A549 (cell line): ENCODE data around the gene UNC13B. TPM values are rescaled to one million over a fixed set of nuclear protein-coding genes. Genes with fewer than 3 reads are reported as not detected.

ENCODE experiments used
- ATAC-seq, 2 experiments: fragments of 200-7000 bp in 1 of 2; fragments of >200 bp in 1 of 2; cut with Nextera tagmentation in 1 of 2; cut with Tn5 transposase in 1 of 2; 3 replicates each; pipeline versions ENCODE4 v1.8.0 to v1.9.1; 2018 to 2020; ENCODE audit warnings: mild to moderate bottlenecking in 1 of 2, moderate library complexity in 1 of 2
- CTCF ChIA-PET: fragments of 300-600 bp; sonication (Branson Sonifier 250); formaldehyde crosslinking; extraction: SDS; loops from one replicate; lab custom pipeline; 2021; ENCODE audit warnings: antibody characterized with exemption, inconsistent platforms; lab: Yijun Ruan, JAX
- POLR2A ChIA-PET: fragments of 350-600 bp; formaldehyde crosslinking; extraction: SDS; loops from one replicate; lab custom pipeline; 2021; ENCODE audit warnings: antibody characterized with exemption, inconsistent platforms; lab: Yijun Ruan, JAX
- DNase-seq, 2 experiments: peaks; one replicate each; pipeline versions ENCODE4 v3.0.0 to v3.0.0-alpha.2; 2011 to 2016; ENCODE audit warnings: low read depth in 1 of 2, low spot score in 1 of 2
- FAIRE-seq: peaks from 2 replicates; lab custom pipeline; 2011; peaks lifted over from hg19 to GRCh38; lab: Jason Lieb, UNC
- H3K27ac ChIP-seq, 2 experiments: fragments of >200 bp; sonication (Bioruptor Twin); formaldehyde crosslinking; 3 replicates each; pipeline ENCODE4 v1.5.1; 2016 to 2017
- H3K4me1 ChIP-seq: fragments of >200 bp; sonication (Bioruptor Twin); formaldehyde crosslinking; 3 replicates; pipeline ENCODE4 v1.6.1; 2016
- H3K4me2 ChIP-seq: fragments of >200 bp; sonication (Bioruptor Twin); formaldehyde crosslinking; 3 replicates; pipeline ENCODE4 v1.6.1; 2016
- H3K4me3 ChIP-seq: fragments of >200 bp; sonication (Bioruptor Twin); formaldehyde crosslinking; 3 replicates; pipeline ENCODE4 v1.5.1; 2016
- H3K9me3 ChIP-seq: fragments of >200 bp; sonication (Bioruptor Twin); formaldehyde crosslinking; 3 replicates; pipeline ENCODE4 v1.6.1; 2016
- CHD2 ChIP-seq: fragments of 150-350 bp; IDR thresholded peaks from 2 replicates; pipeline ENCODE4 v1.6.1; 2014; ENCODE audit warnings: low read length; ENCODE audit not compliant: partially characterized antibody
- CTCF ChIP-seq: fragments of >200 bp; sonication (Bioruptor Twin); formaldehyde crosslinking; IDR thresholded peaks from 3 replicates; pipeline ENCODE4 v1.5.1; 2016
- ELK1 ChIP-seq: fragments of 150-350 bp; IDR thresholded peaks from 2 replicates; pipeline ENCODE4 v1.6.1; 2014; ENCODE audit warnings: low read depth, mild to moderate bottlenecking, low read length
- GATA3 ChIP-seq: IDR thresholded peaks from 2 replicates; pipeline ENCODE4 v1.6.1; 2012; ENCODE audit warnings: borderline replicate concordance
- HDAC2 ChIP-seq: fragments of 200-600 bp; sonication (generic); IDR thresholded peaks from 2 replicates; pipeline ENCODE4 v1.6.1; 2016
- HMGXB4 ChIP-seq: fragments of 250-450 bp; sonication (Bioruptor Pico); IDR thresholded peaks from 2 replicates; pipeline ENCODE4 v1.5.0; 2021; ENCODE audit warnings: mild to moderate bottlenecking, moderate library complexity, borderline replicate concordance
- JUN ChIP-seq, 2 experiments: fragments of >200 bp; sonication (Bioruptor Twin); formaldehyde crosslinking; IDR thresholded peaks; 2 replicates in 1 of 2; 3 replicates in 1 of 2; pipeline ENCODE4 v1.6.1; 2016 to 2017
- MAZ ChIP-seq: fragments of 150-350 bp; IDR thresholded peaks from 2 replicates; pipeline ENCODE4 v1.6.1; 2014; ENCODE audit warnings: antibody characterized with exemption, low read depth, low read length, borderline replicate concordance
- PHF8 ChIP-seq: fragments of 200-600 bp; sonication (generic); IDR thresholded peaks from 2 replicates; pipeline ENCODE4 v1.6.1; 2016; ENCODE audit warnings: low read depth, mild to moderate bottlenecking, antibody characterized with exemption, moderate library complexity, borderline replicate concordance
- POLR2AphosphoS2 ChIP-seq: conservative IDR thresholded peaks from 2 replicates; pipeline ENCODE4 v1.6.1; 2012; ENCODE audit warnings: low read length, improper control_type of control experiment, inconsistent platforms
- SREBF2 ChIP-seq: fragments of 450-650 bp; IDR thresholded peaks from 2 replicates; pipeline ENCODE4 v1.6.1; 2014; ENCODE audit warnings: mild to moderate bottlenecking, moderate library complexity
- USF2 ChIP-seq: fragments of 450-650 bp; IDR thresholded peaks from 2 replicates; pipeline ENCODE4 v1.6.1; 2014; ENCODE audit warnings: antibody characterized with exemption
- ZFP36 ChIP-seq: fragments of 450-650 bp; IDR thresholded peaks from 2 replicates; pipeline ENCODE4 v1.6.1; 2014; ENCODE audit warnings: borderline replicate concordance; ENCODE audit not compliant: partially characterized antibody
- ZNF302 ChIP-seq: fragments of 250-450 bp; sonication (Bioruptor Pico); IDR thresholded peaks from 2 replicates; pipeline ENCODE4 v1.9.0; 2021; ENCODE audit warnings: inconsistent platforms, mild to moderate bottlenecking, moderate library complexity
- WGBS: methylation state at CpG from one replicate; pipeline ENCODE4 v1.1.6; 2017; ENCODE audit errors: missing lambda C conversion rate; 5-methylcytosine and 5-hydroxymethylcytosine counted together
- polyA plus RNA-seq, 4 experiments: library from polyadenylated mRNA; depleted of rRNA in 3 of 4; stranded (reverse); fragments of >200 nt; fragmentation: RNase III in 1 of 4; extraction: RNeasy Plus Mini Kit Qiagen cat#74134 plus additional on column Dnase treatment in 1 of 4; gene quantifications; 2 replicates in 3 of 4; 3 replicates in 1 of 4; pipeline ENCODE4 v1.2.3, GENCODE V29; 2011 to 2017

UNC13B gene
- polyA plus RNA-seq, 2 of the 4 experiments (the other 2 are of a cell fraction) = 9.9 to 17.8 TPM

GRCh38 chr9:35254984-35255857 is 93.4 kb downstream of the UNC13B start:
- CTCF ChIA-PET = interaction anchor here (0.6 to 1.1 kb wide), 2 partner anchors 26 to 139 kb away, joined by 3 to 6 read pairs; no protein-coding TSS in a partner anchor
- FAIRE-seq = no peak

More at GRCh38 chr9:35254984-35255857, 93.4 kb downstream of the UNC13B start:
- DNase-seq = no peak
- no peak for ATAC-seq
- no peak for TF ChIP-seq SREBF2
- TF ChIP-seq ELK1 = no peak
- no peak for TF ChIP-seq POLR2AphosphoS2
- no peak for TF ChIP-seq HDAC2
- no peak for TF ChIP-seq CTCF
- TF ChIP-seq GATA3 = no peak
- TF ChIP-seq JUN (IDR thresholded peaks at IDR 0.05) = no peak
- no peak for TF ChIP-seq ZFP36
- TF ChIP-seq ZNF302 = no peak
- TF ChIP-seq USF2 = no peak
- no peak for TF ChIP-seq MAZ
- TF ChIP-seq CHD2 = no peak
- no peak for TF ChIP-seq HMGXB4 (CRISPR knock-in tag)
- TF ChIP-seq PHF8 = no peak
- TF ChIP-seq, all 56 proteins: peak for 0
- Histone ChIP-seq H3K9me3 (no peaks in the 10 kb centered on the region), H3K27ac (no peak overlapping the region), H3K4me2 (no peak overlapping the region), H3K4me3 (no peak overlapping the region), H3K4me1 (no peaks in the 10 kb centered on the region)
- POLR2A ChIA-PET = no interaction called here
- WGBS = 85% methylated on average over 8 of the region's 8 CpGs
